22Rv1 (cell line): ENCODE results near the gene CECR2.

ENCODE experiments used
- ZFX ChIP-seq: fragments of 450-650 bp; IDR thresholded peaks from 2 replicates; pipeline ENCODE4 v1.6.1; 2017; ENCODE audit warnings: antibody characterized with exemption, borderline replicate concordance
- TF ChIP-seq, protein P1 (sequence below): fragments of 450-650 bp; IDR thresholded peaks from 2 replicates; pipeline ENCODE4 v1.5.1; 2017; ENCODE audit warnings: mild to moderate bottlenecking

- TF ChIP-seq, protein P1, sequence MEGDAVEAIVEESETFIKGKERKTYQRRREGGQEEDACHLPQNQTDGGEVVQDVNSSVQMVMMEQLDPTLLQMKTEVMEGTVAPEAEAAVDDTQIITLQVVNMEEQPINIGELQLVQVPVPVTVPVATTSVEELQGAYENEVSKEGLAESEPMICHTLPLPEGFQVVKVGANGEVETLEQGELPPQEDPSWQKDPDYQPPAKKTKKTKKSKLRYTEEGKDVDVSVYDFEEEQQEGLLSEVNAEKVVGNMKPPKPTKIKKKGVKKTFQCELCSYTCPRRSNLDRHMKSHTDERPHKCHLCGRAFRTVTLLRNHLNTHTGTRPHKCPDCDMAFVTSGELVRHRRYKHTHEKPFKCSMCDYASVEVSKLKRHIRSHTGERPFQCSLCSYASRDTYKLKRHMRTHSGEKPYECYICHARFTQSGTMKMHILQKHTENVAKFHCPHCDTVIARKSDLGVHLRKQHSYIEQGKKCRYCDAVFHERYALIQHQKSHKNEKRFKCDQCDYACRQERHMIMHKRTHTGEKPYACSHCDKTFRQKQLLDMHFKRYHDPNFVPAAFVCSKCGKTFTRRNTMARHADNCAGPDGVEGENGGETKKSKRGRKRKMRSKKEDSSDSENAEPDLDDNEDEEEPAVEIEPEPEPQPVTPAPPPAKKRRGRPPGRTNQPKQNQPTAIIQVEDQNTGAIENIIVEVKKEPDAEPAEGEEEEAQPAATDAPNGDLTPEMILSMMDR: no peak
- TF ChIP-seq ZFX: no peak
Measured at GRCh38 chr22:17475318-17476230, 106.3 kb downstream of the CECR2 start.
